ENCODE data around the gene PTPRN2.

GRCh38 chr7:158403013-158403821, 184.4 kb downstream of the PTPRN2 start:
- TF ChIP-seq CTCF (conservative IDR thresholded peaks at IDR 0.05 in 1 of 2, IDR thresholded peaks at IDR 0.05 in 1 of 2; ENCODE audit: low read depth in 1 of 2, low read length in 2 of 2), result no peak
- TF ChIP-seq EZH2 (IDR thresholded peaks at IDR 0.05; ENCODE audit: low read length, missing control alignments), result no peak

Data from fibroblast of lung (primary cell).